Right lobe of liver (tissue), 6 donors: Measurements from ENCODE around the gene KRT84. TPM values are rescaled to one million over a fixed set of nuclear protein-coding genes. Genes with fewer than 3 reads are reported as not detected.

Source experiments
- ATAC-seq, 4 donors: fragments of 200-7000 bp; cut with Tn5 transposase; one replicate each; pipeline ENCODE4 v1.9.1; 2020; ENCODE audit warnings: mild to moderate bottlenecking in 4 of 4, moderate library complexity in 4 of 4
- DNase-seq, 3 donors: peaks; one replicate each; pipeline ENCODE4 v3.0.0-alpha.2; 2020
- H3K27ac ChIP-seq, 3 donors: fragments of 200-600 bp; one replicate each; pipeline ENCODE4 v1.8.0; 2022
- H3K27me3 ChIP-seq, 2 donors: fragments of 200-600 bp; one replicate each; pipeline ENCODE4 v1.8.0; 2022
- H3K36me3 ChIP-seq, 4 donors: fragments of 200-600 bp; sonication (generic) in 1 of 4; one replicate each; pipeline versions ENCODE4 v1.5.1 to v1.8.0; 2017 to 2022; ENCODE audit warnings: control low read depth in 1 of 4
- H3K4me1 ChIP-seq, 4 donors: fragments of 200-600 bp; sonication (generic) in 1 of 4; one replicate each; pipeline versions ENCODE4 v1.5.1 to v1.8.0; 2017 to 2022; ENCODE audit warnings: control low read depth in 1 of 4
- H3K4me3 ChIP-seq, 3 donors: fragments of 200-600 bp; one replicate each; pipeline ENCODE4 v1.8.0; 2022
- H3K9me3 ChIP-seq, 4 donors: fragments of 200-600 bp; sonication (generic) in 1 of 4; one replicate each; pipeline versions ENCODE4 v1.5.1 to v1.8.0; 2017 to 2022; ENCODE audit warnings: control low read depth in 1 of 4
- POLR2A ChIP-seq: fragments of 450-650 bp; IDR thresholded peaks from one replicate; pipeline ENCODE4 v1.6.1; 2017; ENCODE audit warnings: antibody characterized with exemption, mild to moderate bottlenecking
- WGBS: methylation state at CpG from one replicate; pipeline ENCODE4 v1.1.6; 2018; ENCODE audit warnings: low coverage, low lambda C conversion rate; ENCODE audit not compliant: insufficient coverage; ENCODE audit errors: missing lambda C conversion rate; 5-methylcytosine and 5-hydroxymethylcytosine counted together
- intact Hi-C, 2 donors: fragments of 100-400 bp; cut with DNase I; formaldehyde crosslinking; loops; one replicate each; pipeline versions ENCODE4 v1.11.2 to v1.14.1; 2022
- total RNA-seq, 6 experiments: library from RNA; depleted of rRNA in 2 of 6; stranded (reverse); fragments of >200 nt in 2 of 6; fragmentation: NEBNext Ultra II Directional in 3 of 6; extraction: Animal tissue kit (Norgen Biotek cat#: 25700) in 3 of 6; gene quantifications; one replicate each; pipeline versions ENCODE4 v1.1.0 to v1.2.4, GENCODE V29; 2016 to 2023
- TF ChIP-seq, protein P1 (sequence below), 4 donors: fragments of 200-600 bp in 3 of 4; fragments of 450-650 bp in 1 of 4; IDR thresholded peaks; one replicate each; pipeline versions ENCODE4 v1.5.1 to v1.8.0; 2016 to 2022; ENCODE audit warnings: antibody characterized with exemption in 4 of 4, mild to moderate bottlenecking in 2 of 4
- donor health status: DM: no; HTN: yes; CAD: no.
- donor health status: DM: no; HTN: no; CAD: no.
- donor health status: DM: no; HTN: no; CAD: no.
- donor health status: DM: no; HTN: yes; CAD: no.
- donor health status: DM: no; HTN: yes; CAD: no.

Gene KRT84
- total RNA-seq, 6 experiments from 2014 or later: not detected

DNA sequence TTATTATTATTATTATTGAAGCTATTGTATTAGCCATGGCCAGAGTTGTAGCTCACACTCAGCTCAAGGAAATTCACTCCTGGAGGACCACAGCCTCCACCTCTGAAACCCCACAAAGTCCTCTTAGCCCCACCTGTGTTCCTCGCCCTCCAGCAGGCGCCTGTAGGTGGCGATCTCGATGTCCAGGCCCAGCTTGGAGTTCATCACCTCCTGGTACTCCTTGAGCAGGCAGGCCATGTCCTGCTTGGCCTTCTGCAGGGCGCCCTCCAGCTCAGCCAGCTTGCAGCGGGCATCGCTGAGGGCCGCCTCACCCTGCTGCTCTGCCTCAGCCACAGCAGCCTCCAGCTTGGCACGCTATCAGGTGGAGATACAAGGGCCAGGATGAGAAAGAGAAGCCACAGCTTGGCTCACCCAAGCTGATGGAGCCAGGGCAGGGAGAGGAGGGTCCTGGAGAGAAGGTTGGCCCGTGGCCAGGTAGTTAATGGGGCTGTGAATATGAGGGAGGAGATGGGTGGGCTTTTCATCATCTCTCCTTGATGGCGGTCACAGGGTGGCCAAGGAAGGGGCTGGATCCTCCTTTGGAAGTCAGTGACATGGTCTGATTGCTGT is 23.2 kb downstream of the KRT84 start:
- no peak for ATAC-seq
- no peak overlapping the region for H3K27ac ChIP-seq
- no peaks in the 10 kb centered on the region for H3K9me3 ChIP-seq
- peaks cover 0 to 8% (median 0%) of the 10 kb centered on the region in 4 donors for H3K4me1 ChIP-seq
- H3K36me3 ChIP-seq: no peaks in the 10 kb centered on the region
- TF ChIP-seq POLR2A: no peak
- TF ChIP-seq, protein P1, sequence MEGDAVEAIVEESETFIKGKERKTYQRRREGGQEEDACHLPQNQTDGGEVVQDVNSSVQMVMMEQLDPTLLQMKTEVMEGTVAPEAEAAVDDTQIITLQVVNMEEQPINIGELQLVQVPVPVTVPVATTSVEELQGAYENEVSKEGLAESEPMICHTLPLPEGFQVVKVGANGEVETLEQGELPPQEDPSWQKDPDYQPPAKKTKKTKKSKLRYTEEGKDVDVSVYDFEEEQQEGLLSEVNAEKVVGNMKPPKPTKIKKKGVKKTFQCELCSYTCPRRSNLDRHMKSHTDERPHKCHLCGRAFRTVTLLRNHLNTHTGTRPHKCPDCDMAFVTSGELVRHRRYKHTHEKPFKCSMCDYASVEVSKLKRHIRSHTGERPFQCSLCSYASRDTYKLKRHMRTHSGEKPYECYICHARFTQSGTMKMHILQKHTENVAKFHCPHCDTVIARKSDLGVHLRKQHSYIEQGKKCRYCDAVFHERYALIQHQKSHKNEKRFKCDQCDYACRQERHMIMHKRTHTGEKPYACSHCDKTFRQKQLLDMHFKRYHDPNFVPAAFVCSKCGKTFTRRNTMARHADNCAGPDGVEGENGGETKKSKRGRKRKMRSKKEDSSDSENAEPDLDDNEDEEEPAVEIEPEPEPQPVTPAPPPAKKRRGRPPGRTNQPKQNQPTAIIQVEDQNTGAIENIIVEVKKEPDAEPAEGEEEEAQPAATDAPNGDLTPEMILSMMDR (IDR thresholded peaks at IDR 0.05): peak in 1 of 4 donors; percentile 12
- 73% methylated on average over 2 of the region's 11 CpGs for WGBS
- intact Hi-C loops: loop anchor here in 1 of 2 donors (10.0 kb wide), 1 partner anchor 513 kb away; no protein-coding TSS in a partner anchor
- no peak for DNase-seq
- H3K27me3 ChIP-seq: no peaks in the 10 kb centered on the region
- H3K4me3 ChIP-seq: no peak overlapping the region

GRCh38 chr12:52361553-52361952 is 23.9 kb downstream of the KRT84 start:
- DNase-seq (peak in 1 of 3 donors; percentile 9), ATAC-seq (no peak)
- peaks cover 0 to 8% (median 0%) of the 10 kb centered on the region in 4 donors for H3K4me1 ChIP-seq
- intact Hi-C loops: loop anchor here in 1 of 2 donors (10.0 kb wide), 1 partner anchor 513 kb away; no protein-coding TSS in a partner anchor
- H3K27ac ChIP-seq: no peak overlapping the region
- no peaks in the 10 kb centered on the region for H3K9me3 ChIP-seq
- no peaks in the 10 kb centered on the region for H3K36me3 ChIP-seq
- H3K4me3 ChIP-seq: no peak overlapping the region
- 90% methylated on average over 1 of the region's 1 CpG for WGBS
- H3K27me3 ChIP-seq: no peaks in the 10 kb centered on the region
- no peak for TF ChIP-seq POLR2A
- TF ChIP-seq, protein P1 (IDR thresholded peaks at IDR 0.05): no peak

- TF ChIP-seq POLR2A: no peak
- TF ChIP-seq, protein P1 (IDR thresholded peaks at IDR 0.05): no peak
- intact Hi-C loops: loop anchor here in 1 of 2 donors (10.0 kb wide), 1 partner anchor 514 kb away; no protein-coding TSS in a partner anchor
- no peak overlapping the region for H3K4me3 ChIP-seq
- H3K36me3 ChIP-seq: no peaks in the 10 kb centered on the region
- H3K27me3 ChIP-seq: no peaks in the 10 kb centered on the region
- no peaks in the 10 kb centered on the region for H3K9me3 ChIP-seq
- H3K27ac ChIP-seq: no peak overlapping the region
- peaks cover 0 to 8% (median 0%) of the 10 kb centered on the region in 4 donors for H3K4me1 ChIP-seq
- no peak for ATAC-seq
- no peak for DNase-seq
- WGBS: 100% methylated on average over 1 of the region's 13 CpGs
Measured at GRCh38 chr12:52360663-52361271, 24.7 kb downstream of the KRT84 start.

DNA sequence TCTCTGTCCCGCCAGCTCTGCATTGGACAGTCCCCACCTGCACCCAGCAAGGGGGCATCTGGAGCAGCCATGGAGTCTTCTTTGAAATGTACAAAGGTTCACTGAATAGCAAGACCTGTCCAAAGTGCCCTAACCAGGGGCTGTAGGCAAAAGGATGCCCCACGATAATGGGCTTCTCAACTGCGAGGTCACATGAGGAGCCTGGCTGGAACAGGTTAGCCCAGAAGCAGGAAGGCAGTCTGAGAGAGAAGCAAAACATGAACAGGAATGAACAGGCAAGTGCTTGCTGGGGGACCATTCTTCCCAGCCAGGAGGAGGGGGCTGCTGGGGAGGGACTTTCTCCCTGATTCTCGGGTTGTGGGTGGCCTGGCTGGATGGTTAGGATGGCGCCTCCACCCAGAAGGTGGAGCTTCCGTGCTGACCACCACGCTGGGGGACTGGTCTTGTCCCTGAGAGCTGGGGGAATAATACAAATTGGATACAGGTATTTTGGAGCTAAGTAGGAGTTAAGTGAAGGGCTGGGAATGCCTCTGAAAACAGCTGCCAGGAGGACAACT is 25.3 kb downstream of the KRT84 start:
- TF ChIP-seq, protein P1 (IDR thresholded peaks at IDR 0.05): no peak
- TF ChIP-seq POLR2A: no peak
- ATAC-seq (no peak), DNase-seq (no peak)
- intact Hi-C loops: loop anchor here in 1 of 2 donors (10.0 kb wide), 1 partner anchor 515 kb away; no protein-coding TSS in a partner anchor
- Histone ChIP-seq H3K4me3 (no peak overlapping the region), H3K27me3 (no peaks in the 10 kb centered on the region), H3K36me3 (no peaks in the 10 kb centered on the region), H3K9me3 (no peaks in the 10 kb centered on the region), H3K27ac (no peak overlapping the region), H3K4me1 (peaks cover 0 to 8% (median 0%) of the 10 kb centered on the region in 4 donors)
- WGBS: 79% methylated on average over 6 of the region's 7 CpGs
